Stimulated activated CD8-positive, alpha-beta memory T cell treated with anti-CD3 and anti-CD28 coated beads, Interleukin-4, amount 100 ng/mL, for 1 hour (primary cell): ENCODE measurements around the gene ARL6IP1.
"Not testable (repeated sequence)": the region's sequence is repeated elsewhere in the genome, so short reads cannot be mapped to it uniquely, and the experiment has no call there.

Experiments used
- DNase-seq, 2 donors: peaks; one replicate each; pipeline ENCODE4 v3.0.0-alpha.2; 2020; ENCODE audit warnings: low read depth in 2 of 2, low spot score in 1 of 2

The ARL6IP1 gene

GRCh38 chr16:18800293-18800692, 1.1 kb downstream of the ARL6IP1 start:
- no peak for DNase-seq

GRCh38 chr16:18799500-18799899, 1.8 kb downstream of the ARL6IP1 start:
- DNase-seq: no peak

GRCh38 chr16:18797746-18798145, 3.6 kb downstream of the ARL6IP1 start:
- no peak for DNase-seq

GRCh38 chr16:18796377-18796776, 5.0 kb downstream of the ARL6IP1 start:
- DNase-seq: no peak

GRCh38 chr16:18792836-18793433, 8.4 kb downstream of the ARL6IP1 start:
- DNase-seq: no peak

- DNase-seq: peak; percentile 75 to 83
These were observed 11.3 kb downstream of the ARL6IP1 start, which contains the start of gene RPS15A for GRCh38 chr16:18789850-18790706. Gene RPS15A (minus strand): TSS chr16:18790334. CDS start chr16:18789113, 1,221 bp downstream.

- no peak for DNase-seq
These were observed 11.9 kb downstream of the ARL6IP1 start for GRCh38 chr16:18789515-18789849.

- no peak for DNase-seq
These were observed 12.4 kb downstream of the ARL6IP1 start for GRCh38 chr16:18788828-18789514.

- no peak for DNase-seq
These were observed 16.3 kb downstream of the ARL6IP1 start for GRCh38 chr16:18784917-18785623.

- no peak for DNase-seq
These were observed 17.7 kb downstream of the ARL6IP1 start for GRCh38 chr16:18783430-18784341.

- no peak for DNase-seq
These were observed 18.5 kb downstream of the ARL6IP1 start for GRCh38 chr16:18782697-18783429.

- not testable (repeated sequence) for DNase-seq
These were observed 20.1 kb downstream of the ARL6IP1 start for GRCh38 chr16:18781232-18781631.

- DNase-seq: not testable (repeated sequence)
These were observed 20.8 kb downstream of the ARL6IP1 start for GRCh38 chr16:18780460-18781026.

GRCh38 chr16:18777664-18778063, 23.7 kb downstream of the ARL6IP1 start:
- not testable (repeated sequence) for DNase-seq

GRCh38 chr16:18776334-18776733, 25.0 kb downstream of the ARL6IP1 start:
- not testable (repeated sequence) for DNase-seq

GRCh38 chr16:18774651-18775050, 26.7 kb downstream of the ARL6IP1 start:
- DNase-seq: not testable (repeated sequence)

GRCh38 chr16:18772171-18772570, 29.2 kb downstream of the ARL6IP1 start:
- DNase-seq: not testable (repeated sequence)

GRCh38 chr16:18770336-18770962, 30.9 kb downstream of the ARL6IP1 start:
- DNase-seq: not testable (repeated sequence)

- DNase-seq: not testable (repeated sequence)
These were observed 34.1 kb downstream of the ARL6IP1 start for GRCh38 chr16:18767217-18767616.
